ENCODE data around the gene TRIM31.

TRIM31 gene, protein sequence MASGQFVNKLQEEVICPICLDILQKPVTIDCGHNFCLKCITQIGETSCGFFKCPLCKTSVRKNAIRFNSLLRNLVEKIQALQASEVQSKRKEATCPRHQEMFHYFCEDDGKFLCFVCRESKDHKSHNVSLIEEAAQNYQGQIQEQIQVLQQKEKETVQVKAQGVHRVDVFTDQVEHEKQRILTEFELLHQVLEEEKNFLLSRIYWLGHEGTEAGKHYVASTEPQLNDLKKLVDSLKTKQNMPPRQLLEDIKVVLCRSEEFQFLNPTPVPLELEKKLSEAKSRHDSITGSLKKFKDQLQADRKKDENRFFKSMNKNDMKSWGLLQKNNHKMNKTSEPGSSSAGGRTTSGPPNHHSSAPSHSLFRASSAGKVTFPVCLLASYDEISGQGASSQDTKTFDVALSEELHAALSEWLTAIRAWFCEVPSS

DNA sequence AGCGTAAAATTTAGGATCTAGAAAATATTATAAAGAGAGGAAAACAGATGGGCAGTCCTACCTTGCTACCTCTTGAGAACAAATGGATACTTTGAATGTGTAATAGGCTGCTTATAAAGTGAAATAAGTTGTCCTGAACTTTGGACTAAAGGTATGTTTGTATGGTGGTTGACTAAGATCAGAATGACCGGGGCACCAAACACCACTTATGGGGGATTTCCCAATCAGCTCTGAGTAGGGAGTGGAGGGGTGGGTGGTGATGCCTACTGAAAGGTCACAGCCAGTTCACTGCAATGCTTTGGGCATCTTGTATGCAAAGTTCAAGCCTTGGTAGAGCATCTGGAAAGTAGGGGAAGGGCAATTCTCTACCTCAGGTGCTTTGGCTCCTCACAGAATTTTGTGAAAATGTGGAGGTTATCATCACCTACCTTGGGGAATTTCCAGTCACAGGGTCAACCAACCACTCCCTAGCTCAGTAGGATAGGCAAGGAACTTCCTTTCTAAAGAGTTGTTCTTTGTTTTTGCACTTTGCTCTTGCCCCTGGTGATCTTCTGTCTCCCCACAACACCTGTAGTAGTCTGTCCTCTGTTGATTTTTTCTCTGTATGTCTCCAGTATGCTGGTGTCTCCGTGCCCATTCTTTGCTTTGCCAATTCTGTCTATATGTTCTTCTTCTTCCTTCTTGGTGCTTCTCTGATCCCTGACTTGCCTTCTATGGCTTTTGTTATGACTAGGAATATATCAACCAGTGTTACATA is at the start of gene TRIM31:
TRIM31 (minus strand) TSS at position 88 of the 757 bp plus-strand sequence. CDS start 285 bp downstream, outside the sequence.
- DNase-seq, result no peak

DNA sequence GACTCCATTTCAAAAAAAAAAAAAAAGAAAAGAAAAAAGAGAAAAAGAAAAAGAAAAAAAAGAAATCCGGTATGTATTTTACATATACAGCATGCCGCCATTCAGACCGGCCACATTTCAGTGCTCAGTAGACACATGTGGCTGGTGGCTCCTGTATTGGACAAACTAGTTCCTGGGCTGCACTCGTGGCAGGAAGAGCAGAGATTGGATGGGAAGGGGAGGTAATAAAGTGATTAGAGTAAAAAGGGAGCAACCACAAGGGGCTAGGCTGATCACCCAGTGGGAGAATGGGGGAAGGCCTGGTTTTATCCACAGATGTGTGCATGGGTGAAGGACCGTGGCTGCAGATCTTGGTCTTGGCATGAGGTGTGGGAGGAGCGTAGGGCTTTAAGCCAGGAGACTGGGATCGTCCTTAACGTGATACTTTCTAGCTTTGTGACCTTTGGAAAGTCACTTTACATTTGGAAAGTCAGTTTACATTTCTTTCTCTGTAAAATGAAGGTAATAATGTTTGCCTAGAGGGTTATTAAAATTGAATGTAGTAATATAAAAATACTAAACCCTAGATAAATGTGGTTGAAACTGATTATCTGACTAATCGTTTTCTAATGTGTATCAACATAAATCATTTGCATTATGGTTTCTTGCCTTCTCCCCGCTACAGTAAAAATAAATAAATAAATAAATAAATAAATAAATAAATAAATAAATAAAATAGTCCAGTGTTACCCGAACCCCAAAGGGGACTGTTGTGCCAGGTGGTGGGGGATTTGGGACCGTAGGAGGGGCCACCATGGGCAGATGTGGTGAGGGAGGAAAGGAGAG is 49.6 kb upstream of the TRIM31 start:
- no peak for DNase-seq

DNA sequence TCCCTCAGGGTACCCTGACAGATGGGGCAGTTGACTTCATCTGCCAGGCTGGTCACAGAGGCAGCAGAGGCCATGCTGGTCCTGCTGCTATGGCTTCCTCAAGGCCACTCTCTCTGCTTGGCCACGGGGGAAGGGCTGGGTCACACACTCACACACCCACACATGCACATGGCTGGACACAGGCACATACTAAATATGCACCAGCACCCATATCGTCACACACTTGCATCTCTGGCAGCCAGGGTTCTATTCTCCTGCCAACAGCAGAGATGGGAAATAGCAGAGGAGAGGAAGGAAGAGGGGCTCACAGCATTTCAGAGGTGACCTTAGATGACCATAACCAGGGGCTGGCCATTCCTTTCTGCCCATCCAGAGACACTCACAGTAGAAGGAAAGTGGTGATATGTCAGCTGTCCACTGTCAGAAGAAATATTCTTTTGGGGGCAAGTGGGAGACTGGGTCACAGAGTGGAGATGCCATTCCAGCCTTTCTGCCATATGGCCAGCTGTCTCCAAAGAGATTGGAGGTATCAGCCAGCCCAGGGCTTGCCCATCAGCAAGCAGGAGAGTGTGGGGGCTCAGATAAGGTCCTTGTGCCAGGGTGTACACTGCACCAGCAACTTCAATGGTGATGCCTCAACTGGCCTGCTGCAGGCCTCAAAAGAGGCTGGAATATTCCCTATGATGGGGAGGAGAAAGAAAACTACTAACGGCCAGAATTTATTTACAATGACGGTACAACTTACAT is 48.1 kb upstream of the TRIM31 start, which contains the start of gene TRIM10:
TRIM10 (minus strand) TSS at position 427 of the 747 bp plus-strand sequence; CDS start at position 74, 353 bp downstream.
- DNase-seq, result no peak

DNA sequence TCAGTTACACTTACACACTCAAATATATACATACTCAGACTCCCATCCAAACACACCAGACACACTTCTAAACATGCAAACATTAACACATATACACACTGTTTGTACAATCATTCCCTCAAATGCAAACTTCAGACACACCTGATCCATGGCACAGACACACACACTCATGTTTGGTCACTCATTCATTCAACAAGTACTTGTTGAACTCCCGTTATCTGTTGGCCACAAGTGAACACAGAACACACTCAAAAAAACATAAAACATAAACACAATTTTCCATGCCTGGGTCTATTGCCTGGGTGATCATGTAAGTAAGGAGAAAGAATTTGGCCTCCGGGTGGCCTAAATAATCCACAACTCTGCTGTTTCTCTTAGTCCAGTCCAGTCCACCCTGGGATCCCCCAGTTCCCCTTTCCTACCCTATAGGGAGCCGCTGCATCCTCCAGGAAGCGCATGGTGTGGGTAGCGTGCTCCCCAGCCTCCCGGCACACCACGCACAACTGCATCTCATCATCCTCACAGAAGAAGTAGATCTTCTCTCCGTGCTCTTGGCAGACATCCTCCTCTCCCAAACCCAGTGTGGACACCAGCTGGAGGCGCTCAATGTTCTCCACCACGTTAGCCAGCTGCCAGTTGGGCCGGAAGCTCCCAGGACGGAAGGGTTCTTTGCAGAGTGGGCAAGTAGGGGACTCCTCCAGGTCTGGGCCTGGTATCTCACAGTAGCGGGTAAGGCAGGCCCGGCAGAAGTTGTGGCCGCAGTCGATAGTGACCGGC is 47.3 kb upstream of the TRIM31 start:
- no peak for DNase-seq

- no peak for DNase-seq
Measured at GRCh38 chr6:30158475-30159040, 45.7 kb upstream of the TRIM31 start.

DNA sequence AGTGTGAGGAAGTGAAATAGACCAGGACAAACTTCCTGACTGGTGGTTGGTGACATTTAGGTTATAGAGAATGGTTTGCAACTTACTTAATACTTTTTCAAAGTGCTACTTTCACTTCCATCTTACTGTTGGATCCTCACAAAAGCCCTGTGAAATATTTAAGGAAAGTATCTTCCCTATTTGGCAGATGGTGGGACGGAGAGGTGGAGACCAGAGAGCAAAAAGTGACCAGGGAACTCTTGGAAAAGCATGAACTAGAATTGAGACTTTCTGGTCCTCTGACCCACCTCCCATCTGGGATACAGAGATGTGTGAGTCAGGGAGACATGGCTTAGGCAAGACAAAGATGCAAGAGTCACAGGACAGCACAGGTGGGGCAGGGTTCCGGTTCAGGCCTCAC is 45.1 kb upstream of the TRIM31 start:
- DNase-seq, result no peak

GRCh38 chr6:30157581-30157980 is 44.7 kb upstream of the TRIM31 start:
- DNase-seq, result no peak

DNA sequence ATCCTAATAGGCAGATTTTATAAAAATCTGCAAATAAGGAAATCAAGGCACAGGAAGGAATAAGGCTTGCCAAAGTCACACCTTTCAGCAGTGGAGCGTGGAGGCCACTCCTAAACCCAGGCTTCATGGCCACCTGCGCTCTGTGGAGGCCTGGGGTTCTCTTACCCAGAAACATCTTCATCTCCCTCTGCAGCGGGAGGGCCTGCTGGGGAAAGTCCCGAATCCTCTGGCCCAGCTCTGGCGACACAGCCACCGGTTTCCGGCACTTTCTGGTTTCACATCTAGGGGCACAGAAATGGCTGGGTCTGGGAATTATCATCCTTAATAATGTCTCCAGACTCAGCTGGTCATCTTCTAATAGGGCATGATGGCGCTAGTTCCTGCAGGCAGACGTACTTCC is 43.9 kb upstream of the TRIM31 start:
- no peak for DNase-seq

GRCh38 chr6:30156262-30156599 is 43.3 kb upstream of the TRIM31 start:
- peak; percentile 23 for DNase-seq

DNA sequence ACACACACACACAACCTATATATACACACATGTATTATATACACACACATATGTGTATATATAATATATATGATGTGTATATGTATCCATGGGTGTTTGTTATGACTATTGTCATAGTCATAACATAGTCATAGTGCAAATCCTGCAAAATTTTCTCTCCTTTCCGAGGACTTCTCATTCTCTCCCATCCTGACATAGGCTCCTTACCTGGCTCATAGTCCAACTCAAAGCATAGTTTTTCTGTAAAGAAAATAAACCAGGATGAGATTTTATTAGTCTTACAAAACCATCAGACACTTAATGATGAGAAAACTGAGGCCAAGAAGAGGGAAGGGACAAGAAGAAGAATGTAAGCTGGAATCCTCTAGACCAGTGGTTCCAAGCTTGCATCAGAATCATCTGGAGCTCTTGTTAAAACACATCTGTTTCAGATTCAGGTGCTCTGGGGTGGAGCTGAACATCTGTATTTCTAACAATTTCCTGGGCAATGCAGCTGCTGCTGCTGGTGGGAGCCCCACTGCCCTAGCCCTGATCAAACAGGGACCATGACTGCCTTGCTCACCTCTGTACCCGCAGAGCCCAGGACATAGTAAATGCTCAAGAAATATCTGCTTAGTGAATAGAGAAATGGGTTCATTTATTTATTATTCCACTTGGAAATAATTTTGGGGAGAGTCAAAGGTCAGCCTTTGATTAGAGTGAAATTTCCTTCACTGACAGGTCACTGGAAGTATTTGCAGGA is 42.8 kb upstream of the TRIM31 start:
- DNase-seq, result no peak

- peak; percentile 82 for DNase-seq
Measured at GRCh38 chr6:30154709-30155519, 42.0 kb upstream of the TRIM31 start.

DNA sequence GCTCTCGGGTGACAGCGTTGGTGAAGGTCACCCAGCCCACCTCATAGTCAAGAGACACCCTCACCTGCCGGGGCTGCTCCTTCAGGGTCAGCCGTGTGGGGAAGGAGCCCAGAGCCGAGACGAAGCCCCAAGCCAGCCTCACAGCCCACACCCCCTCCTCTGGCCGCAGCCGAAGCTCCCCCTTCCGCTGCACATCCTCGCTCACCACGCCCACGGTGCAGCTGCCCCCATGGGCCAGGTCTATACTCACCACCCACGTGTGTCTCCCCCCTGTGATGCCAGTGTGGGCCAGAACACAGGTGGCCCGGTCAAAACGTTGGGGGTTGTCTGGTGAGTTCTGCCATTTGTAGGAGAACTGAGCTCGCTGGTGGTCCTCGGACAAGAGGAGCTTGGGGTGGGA is 41.2 kb upstream of the TRIM31 start:
- DNase-seq, result no peak

- DNase-seq, result no peak
Measured at GRCh38 chr6:30152910-30153610, 40.2 kb upstream of the TRIM31 start.

DNA sequence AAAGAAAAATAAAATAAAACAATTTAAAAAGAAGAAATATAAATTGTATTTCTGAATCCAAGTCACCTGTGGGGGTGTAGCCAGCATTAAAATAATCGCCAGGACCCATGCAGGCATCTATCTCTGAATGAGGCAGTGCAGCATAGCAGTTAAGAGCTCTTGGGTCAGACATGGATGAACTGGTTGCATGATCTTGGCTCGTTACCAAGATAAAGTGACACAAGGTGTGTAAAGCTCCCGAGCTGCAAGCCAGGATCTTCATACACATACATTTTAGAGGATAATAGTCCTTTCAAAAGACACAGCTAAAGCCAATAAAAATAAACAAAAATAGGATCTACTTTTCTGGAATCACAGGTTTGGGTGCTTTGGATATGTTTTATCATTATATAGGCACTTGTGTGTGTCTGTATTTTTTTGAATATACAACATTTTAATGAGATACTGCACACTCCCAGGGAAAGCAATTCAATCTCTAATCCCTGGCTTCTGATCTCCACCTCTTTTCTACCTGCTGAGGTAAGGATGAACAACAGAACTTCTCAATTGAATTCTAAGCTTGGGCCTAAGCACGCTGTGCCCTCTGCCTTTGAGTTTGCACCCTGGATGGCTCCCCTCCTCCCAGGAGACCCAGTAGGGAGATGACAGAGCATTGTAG is 39.3 kb upstream of the TRIM31 start:
- DNase-seq, result no peak

- no peak for DNase-seq
Measured at GRCh38 chr6:30151580-30151979, 38.7 kb upstream of the TRIM31 start.

GRCh38 chr6:30150671-30151395 is 37.9 kb upstream of the TRIM31 start:
- no peak for DNase-seq

GRCh38 chr6:30149858-30150550 is 37.1 kb upstream of the TRIM31 start:
- no peak for DNase-seq

All from T1000 (cell line).